GM12865 (cell line): ENCODE results near the gene CDK5RAP1.

Experiments used
- DNase-seq: peaks from one replicate; pipeline ENCODE4 v3.0.0; 2010; ENCODE audit warnings: low read depth
- H3K4me3 ChIP-seq: 2 replicates; pipeline ENCODE4 v1.5.1; 2011; ENCODE audit warnings: mild to moderate bottlenecking, low read depth, low read length, control low read depth
- CTCF ChIP-seq: IDR thresholded peaks from 2 replicates; pipeline ENCODE4 v1.5.1; 2011; ENCODE audit warnings: low read length, control low read depth, low read depth, inconsistent platforms; ENCODE audit not compliant: insufficient read depth; ENCODE audit errors: missing control alignments

The CDK5RAP1 gene

GRCh38 chr20:33401184-33401920 is at the start of gene CDK5RAP1:
CDK5RAP1 (minus strand) TSS chr20:33401519; CDS start chr20:33397064, 4,455 bp downstream.
- H3K4me3 ChIP-seq, result peak within 1 kb of the TSS; percentile 65
- DNase-seq, result peak; percentile 95
- TF ChIP-seq CTCF, result no peak

GRCh38 chr20:33450867-33451266 is 49.5 kb upstream of the CDK5RAP1 start:
- no peak for DNase-seq
- TF ChIP-seq CTCF, result no peak
- H3K4me3 ChIP-seq, result no peak overlapping the region

GRCh38 chr20:33445881-33446625 is 44.7 kb upstream of the CDK5RAP1 start:
- H3K4me3 ChIP-seq, result no peak overlapping the region
- no peak for DNase-seq
- no peak for TF ChIP-seq CTCF

- peak; percentile 21 for TF ChIP-seq CTCF
- peak; percentile 40 for DNase-seq
- no peak overlapping the region; the same call in 1 of the 2 replicates for H3K4me3 ChIP-seq
These were observed 43.7 kb upstream of the CDK5RAP1 start for GRCh38 chr20:33444797-33445560.

GRCh38 chr20:33443512-33444239 is 42.4 kb upstream of the CDK5RAP1 start, which contains the start of gene SNTA1:
SNTA1 (minus strand) TSS chr20:33443763; CDS start chr20:33443620, 143 bp downstream.
- peak within 1 kb of the TSS; percentile 78 for H3K4me3 ChIP-seq
- peak; percentile 92 for DNase-seq
- no peak for TF ChIP-seq CTCF

GRCh38 chr20:33443006-33443511 is 41.7 kb upstream of the CDK5RAP1 start:
- no peak for TF ChIP-seq CTCF
- H3K4me3 ChIP-seq, result peak overlapping the region; percentile 78
- DNase-seq, result peak; percentile 24
